ENCODE data around the gene CYSRT1.
"Not testable (repeated sequence)": the region's sequence is repeated elsewhere in the genome, so short reads cannot be mapped to it uniquely, and the experiment has no call there.

- TF ChIP-seq POLR2A (IDR thresholded peaks at IDR 0.05; ENCODE audit: low read depth, low read length); TAF1 (IDR thresholded peaks at IDR 0.05; ENCODE audit: borderline replicate concordance, low read depth, low read length): not testable (repeated sequence)
Measured at GRCh38 chr9:137243266-137243625, 18.3 kb downstream of the CYSRT1 start.
